ENCODE data around the gene NTN1. TPM values are rescaled to one million over a fixed set of nuclear protein-coding genes. Genes with fewer than 3 reads are reported as not detected.

The NTN1 gene
- total RNA-seq, 1 donor from 2014 or later, result 29.6 TPM

DNA sequence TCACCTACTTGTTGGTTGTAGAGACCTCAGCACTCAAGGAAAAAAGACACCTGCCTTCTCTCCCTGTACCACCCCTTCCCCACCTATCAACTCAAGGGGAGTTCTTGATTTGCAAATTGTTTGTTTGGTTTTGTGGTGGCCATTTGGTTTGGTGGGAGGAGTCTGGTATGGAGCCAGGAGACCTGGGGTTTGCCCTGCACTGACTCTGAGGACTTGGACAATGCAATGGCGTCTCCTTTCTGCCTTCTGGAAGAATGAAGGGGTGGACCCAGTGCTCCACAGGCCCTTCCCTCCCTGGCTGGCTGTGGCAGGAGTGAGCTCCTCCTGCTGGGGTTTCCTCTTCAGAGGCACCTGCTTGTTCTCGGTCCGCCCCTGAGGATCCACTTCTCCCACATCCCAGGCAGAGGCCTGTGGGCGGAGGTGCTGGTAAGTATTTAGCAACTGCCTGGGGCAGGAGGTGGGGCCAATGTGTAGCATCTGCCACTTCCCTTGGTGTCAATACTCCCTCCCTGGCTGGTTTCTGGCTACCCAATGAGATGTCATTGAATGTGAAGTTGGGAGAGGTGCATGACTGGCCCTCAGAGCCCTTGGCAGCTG lies 164.5 kb downstream of the NTN1 start:
- no peaks in the 10 kb centered on the region for H3K27me3 ChIP-seq
- intact Hi-C loops (cut with DNase I), result no loop called here
- H3K4me1 ChIP-seq, result peaks cover 0 to 10% of the 10 kb centered on the region in 2 donors
- H3K27ac ChIP-seq, result no peak overlapping the region
- no peaks in the 10 kb centered on the region for H3K36me3 ChIP-seq
- TF ChIP-seq, protein P1, sequence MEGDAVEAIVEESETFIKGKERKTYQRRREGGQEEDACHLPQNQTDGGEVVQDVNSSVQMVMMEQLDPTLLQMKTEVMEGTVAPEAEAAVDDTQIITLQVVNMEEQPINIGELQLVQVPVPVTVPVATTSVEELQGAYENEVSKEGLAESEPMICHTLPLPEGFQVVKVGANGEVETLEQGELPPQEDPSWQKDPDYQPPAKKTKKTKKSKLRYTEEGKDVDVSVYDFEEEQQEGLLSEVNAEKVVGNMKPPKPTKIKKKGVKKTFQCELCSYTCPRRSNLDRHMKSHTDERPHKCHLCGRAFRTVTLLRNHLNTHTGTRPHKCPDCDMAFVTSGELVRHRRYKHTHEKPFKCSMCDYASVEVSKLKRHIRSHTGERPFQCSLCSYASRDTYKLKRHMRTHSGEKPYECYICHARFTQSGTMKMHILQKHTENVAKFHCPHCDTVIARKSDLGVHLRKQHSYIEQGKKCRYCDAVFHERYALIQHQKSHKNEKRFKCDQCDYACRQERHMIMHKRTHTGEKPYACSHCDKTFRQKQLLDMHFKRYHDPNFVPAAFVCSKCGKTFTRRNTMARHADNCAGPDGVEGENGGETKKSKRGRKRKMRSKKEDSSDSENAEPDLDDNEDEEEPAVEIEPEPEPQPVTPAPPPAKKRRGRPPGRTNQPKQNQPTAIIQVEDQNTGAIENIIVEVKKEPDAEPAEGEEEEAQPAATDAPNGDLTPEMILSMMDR (IDR thresholded peaks at IDR 0.05), result no peak
- DNase-seq (ENCODE audit: low spot score in 2 of 2), result no peak
- no peaks in the 10 kb centered on the region for H3K9me3 ChIP-seq
- H3K4me3 ChIP-seq, result no peak overlapping the region

DNA sequence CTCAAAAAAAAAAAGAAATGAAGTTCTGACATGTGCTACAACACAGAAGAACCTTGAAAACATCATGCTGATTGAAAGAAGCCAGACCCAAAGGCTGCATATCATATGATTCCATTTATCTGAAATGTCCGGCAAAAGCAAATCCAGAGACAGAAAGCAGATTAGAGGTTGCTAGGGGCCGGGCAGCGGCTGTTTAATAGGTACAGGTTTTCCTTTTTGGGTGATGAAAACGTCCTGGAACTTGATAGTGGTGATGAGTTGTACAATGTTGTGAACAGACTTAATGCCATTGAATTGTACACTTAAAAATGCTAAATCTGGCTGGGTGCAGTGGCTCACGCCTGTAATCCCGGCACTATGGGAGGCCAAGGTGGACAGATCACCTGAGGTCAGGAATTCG lies 166.5 kb downstream of the NTN1 start:
- peaks cover 0 to 17% of the 10 kb centered on the region in 2 donors for H3K4me1 ChIP-seq
- H3K4me3 ChIP-seq, result no peak overlapping the region
- no peaks in the 10 kb centered on the region for H3K27me3 ChIP-seq
- TF ChIP-seq, protein P1 (IDR thresholded peaks at IDR 0.05), result no peak
- DNase-seq (ENCODE audit: low spot score in 2 of 2), result no peak
- intact Hi-C loops (cut with DNase I), result no loop called here
- H3K36me3 ChIP-seq, result no peaks in the 10 kb centered on the region
- no peaks in the 10 kb centered on the region for H3K9me3 ChIP-seq
- no peak overlapping the region for H3K27ac ChIP-seq

DNA sequence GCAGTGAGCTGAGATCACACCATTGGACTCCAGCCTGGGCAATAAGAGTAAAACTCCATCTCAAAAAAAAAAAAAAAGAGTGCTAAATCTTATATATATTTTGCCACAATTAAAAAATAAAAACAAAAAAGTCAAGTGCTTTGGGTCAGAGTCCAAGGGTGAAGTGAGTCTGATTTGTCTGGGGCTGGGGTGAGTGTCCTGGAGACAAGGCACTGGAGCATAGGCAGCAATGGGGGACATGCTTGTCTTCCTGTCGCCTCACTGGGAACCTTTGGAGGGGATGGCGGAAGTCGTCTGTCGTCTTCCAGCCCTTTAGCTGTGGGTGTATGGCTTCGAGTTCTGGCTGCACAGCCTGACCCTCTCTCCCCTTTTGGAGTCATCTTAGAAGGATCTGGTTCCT lies 167.1 kb downstream of the NTN1 start:
- no peaks in the 10 kb centered on the region for H3K27me3 ChIP-seq
- H3K27ac ChIP-seq, result no peak overlapping the region
- no peaks in the 10 kb centered on the region for H3K9me3 ChIP-seq
- H3K4me3 ChIP-seq, result no peak overlapping the region
- no peaks in the 10 kb centered on the region for H3K36me3 ChIP-seq
- DNase-seq (ENCODE audit: low spot score in 2 of 2), result no peak
- peaks cover 0 to 17% of the 10 kb centered on the region in 2 donors for H3K4me1 ChIP-seq
- TF ChIP-seq, protein P1 (IDR thresholded peaks at IDR 0.05), result no peak
- intact Hi-C loops (cut with DNase I), result no loop called here

DNA sequence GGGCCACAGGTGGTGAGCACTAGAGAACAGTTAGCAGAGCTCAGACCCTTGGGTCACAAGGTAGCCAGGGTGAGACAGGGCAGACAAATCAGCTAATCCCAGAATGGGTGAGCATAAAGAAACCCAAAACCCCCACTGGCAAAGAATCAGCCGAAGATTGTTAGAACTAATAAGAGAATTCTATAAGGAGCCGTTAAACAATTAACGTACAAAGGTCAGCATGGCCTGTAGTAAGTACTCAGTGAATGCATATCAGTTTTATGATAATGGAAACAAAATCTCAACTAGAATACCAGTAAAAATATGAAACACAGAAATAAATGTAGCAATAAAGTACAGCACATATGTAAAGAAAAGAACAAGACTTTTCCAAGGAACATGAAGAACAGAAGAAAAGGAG lies 168.6 kb downstream of the NTN1 start:
- intact Hi-C loops (cut with DNase I), result no loop called here
- Histone ChIP-seq H3K4me3 (no peak overlapping the region), H3K9me3 (no peaks in the 10 kb centered on the region), H3K27me3 (no peaks in the 10 kb centered on the region), H3K27ac (no peak overlapping the region), H3K36me3 (no peaks in the 10 kb centered on the region), H3K4me1 (peaks cover 0 to 12% of the 10 kb centered on the region in 2 donors)
- TF ChIP-seq, protein P1 (IDR thresholded peaks at IDR 0.05), result no peak
- DNase-seq (ENCODE audit: low spot score in 2 of 2), result no peak

DNA sequence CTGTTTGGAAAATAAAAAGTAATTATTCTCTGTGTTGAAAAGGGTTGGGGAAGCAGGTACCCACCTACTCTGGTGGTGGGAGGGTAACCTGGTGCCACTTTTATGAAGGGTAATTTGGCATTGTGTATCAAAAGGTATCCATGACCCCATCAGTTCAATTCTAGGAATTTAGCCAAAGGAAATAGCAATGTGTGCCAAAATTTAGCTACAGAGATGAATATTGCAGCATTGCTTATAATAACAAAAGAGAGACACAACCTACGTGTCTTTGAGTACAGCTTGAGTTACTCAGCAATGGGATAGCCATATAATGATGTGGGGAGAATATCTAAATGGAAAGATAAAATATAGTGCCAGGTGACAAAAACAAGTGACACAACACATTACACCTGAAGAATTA lies 170.7 kb downstream of the NTN1 start:
- no peaks in the 10 kb centered on the region for H3K36me3 ChIP-seq
- no peak overlapping the region for H3K27ac ChIP-seq
- TF ChIP-seq, protein P1 (IDR thresholded peaks at IDR 0.05), result no peak
- H3K4me3 ChIP-seq, result no peak overlapping the region
- no peaks in the 10 kb centered on the region for H3K9me3 ChIP-seq
- no peak for DNase-seq (ENCODE audit: low spot score in 2 of 2)
- no peaks in the 10 kb centered on the region for H3K27me3 ChIP-seq
- intact Hi-C loops (cut with DNase I), result no loop called here
- peaks cover 0 to 7% of the 10 kb centered on the region in 2 donors for H3K4me1 ChIP-seq

DNA sequence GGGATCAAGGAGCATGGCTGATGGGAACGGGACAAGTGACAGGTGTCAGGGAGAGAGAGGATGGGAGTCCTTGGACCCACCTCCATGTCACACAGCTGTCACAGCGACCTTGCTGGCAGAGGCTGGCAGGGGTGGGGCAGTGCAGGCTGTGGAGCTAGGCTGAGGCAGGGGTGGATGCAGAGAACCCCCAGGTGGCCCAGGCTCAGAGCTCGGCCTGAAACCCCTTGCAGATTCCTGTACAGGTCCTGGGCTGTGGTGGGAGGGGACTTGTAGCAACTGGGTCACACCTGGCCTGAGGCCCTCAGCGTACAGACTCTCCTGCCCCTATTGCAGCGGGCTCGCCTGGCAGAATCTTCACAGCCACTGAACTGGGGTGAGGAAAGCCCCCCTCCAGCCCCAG lies 174.1 kb downstream of the NTN1 start:
- TF ChIP-seq, protein P1 (IDR thresholded peaks at IDR 0.05), result no peak
- H3K27me3 ChIP-seq, result no peaks in the 10 kb centered on the region
- H3K36me3 ChIP-seq, result peaks cover 0 to 4% of the 10 kb centered on the region in 2 donors
- no peaks in the 10 kb centered on the region for H3K9me3 ChIP-seq
- no peak overlapping the region for H3K4me3 ChIP-seq
- intact Hi-C loops (cut with DNase I), result no loop called here
- no peak for DNase-seq (ENCODE audit: low spot score in 2 of 2)
- peaks cover 0 to 7% of the 10 kb centered on the region in 2 donors for H3K4me1 ChIP-seq
- no peak overlapping the region for H3K27ac ChIP-seq

Measured in ascending aorta (tissue), 2 donors.